Stomach (tissue), 9 donors: ENCODE results near the gene TBRG4. TPM values are rescaled to one million over a fixed set of nuclear protein-coding genes. Genes with fewer than 3 reads are reported as not detected.
"Not testable (repeated sequence)": the region's sequence is repeated elsewhere in the genome, so short reads cannot be mapped to it uniquely, and the experiment has no call there.

Experiments used
- DNase-seq, 2 donors: peaks; one replicate each; pipeline versions ENCODE4 v3.0.0 to v3.0.0-alpha.2; 2013 to 2019
- H3K27ac ChIP-seq, 5 donors: fragments of 200-600 bp in 4 of 5; sonication (generic) in 4 of 5; one replicate each; pipeline ENCODE4 v1.5.1; 2013 to 2019; ENCODE audit warnings: mild to moderate bottlenecking in 1 of 5, moderate library complexity in 1 of 5
- H3K27me3 ChIP-seq, 3 donors: fragments of 200-600 bp; sonication (generic); one replicate each; pipeline ENCODE4 v1.5.1; 2017 to 2019; ENCODE audit warnings: mixed run types in 1 of 3
- H3K36me3 ChIP-seq, 4 donors: fragments of 200-600 bp; sonication (generic); 1 replicate in 3 of 4; 2 replicates in 1 of 4; pipeline ENCODE4 v1.5.1; 2016 to 2019
- H3K4me1 ChIP-seq, 4 donors: fragments of 200-600 bp; sonication (generic); one replicate each; pipeline ENCODE4 v1.5.1; 2016 to 2019
- H3K4me3 ChIP-seq, 4 donors: fragments of 200-600 bp; sonication (generic) in 3 of 4; one replicate each; pipeline ENCODE4 v1.5.1; 2016 to 2019; ENCODE audit warnings: mild to moderate bottlenecking in 1 of 4
- H3K9me3 ChIP-seq, 4 donors: fragments of 200-600 bp; sonication (generic); one replicate each; pipeline ENCODE4 v1.5.1; 2016 to 2019
- EP300 ChIP-seq: sonication (generic); formaldehyde crosslinking; IDR thresholded peaks from one replicate; pipeline ENCODE4 v1.6.1; 2017; ENCODE audit warnings: antibody characterized with exemption
- POLR2A ChIP-seq, 4 donors: fragments of 450-650 bp; IDR thresholded peaks; one replicate each; pipeline ENCODE4 v1.6.1; 2016; ENCODE audit warnings: antibody characterized with exemption in 4 of 4, control low read depth in 2 of 4, mild to moderate bottlenecking in 1 of 4, moderate library complexity in 1 of 4
- POLR2AphosphoS5 ChIP-seq, 3 donors: sonication (generic); formaldehyde crosslinking; IDR thresholded peaks; one replicate each; pipeline ENCODE4 v1.6.1; 2016; ENCODE audit warnings: antibody characterized with exemption in 3 of 3
- WGBS, 5 donors: extraction: QIAGEN DNeasy Blood & Tissue Kit in 3 of 5; methylation state at CpG; one replicate each; pipeline versions ENCODE4 v1.1.5 to v1.1.7; 2013 to 2018; 5-methylcytosine and 5-hydroxymethylcytosine counted together
- intact Hi-C: fragments of 100-400 bp; cut with DNase I; formaldehyde crosslinking; loops from one replicate; pipeline ENCODE4 v1.15.1; 2023; ENCODE audit warnings: low total_unique reads
- polyA plus RNA-seq, 3 donors: library from polyadenylated mRNA; stranded (reverse); fragments of 200-250 nt; gene quantifications; one replicate each; pipeline ENCODE4 v1.2.3, GENCODE V29; 2013
- total RNA-seq, 5 donors: library from RNA; depleted of rRNA; stranded (reverse); fragments of >200 nt; gene quantifications; one replicate each; pipeline versions ENCODE4 v1.1.0 to v1.2.3, GENCODE V29; 2014 to 2016
- TF ChIP-seq, protein P1 (sequence below), 7 experiments: fragments of 450-650 bp in 4 of 7; fragments of 200-600 bp in 3 of 7; sonication (generic) in 3 of 7; IDR thresholded peaks; one replicate each; pipeline ENCODE4 v1.5.1; 2016 to 2019; ENCODE audit warnings: antibody characterized with exemption in 7 of 7, control low read depth in 2 of 7, mild to moderate bottlenecking in 1 of 7
- donor health status: healthy with polysubstance abuse.
- donor health status: Bipolar disorder and iron deficiency.
- donor health status: healthy.

TBRG4 gene
- total and polyA plus RNA-seq, 8 donors = 31.2 to 219 (median 47.9) TPM

DNA sequence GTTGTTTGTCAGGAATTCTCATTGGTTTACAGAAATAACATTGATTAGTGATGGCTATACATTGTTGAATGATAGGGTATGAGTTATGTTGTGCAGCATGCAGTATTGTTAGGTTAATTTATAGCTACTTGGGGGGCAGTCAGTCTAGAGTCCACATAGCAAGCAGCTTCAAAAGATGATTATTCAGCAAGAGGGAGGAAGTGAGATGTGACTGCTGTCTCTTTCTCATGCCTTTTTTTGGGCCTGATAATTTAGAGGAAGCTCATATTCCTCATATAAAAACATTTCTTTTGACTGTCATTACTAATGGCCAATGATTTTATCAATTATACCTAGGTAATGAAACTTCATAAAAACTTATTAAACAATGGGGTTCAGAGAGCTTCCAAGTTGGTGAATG is 3.4 kb upstream of the TBRG4 start:
- Histone ChIP-seq H3K4me1 (peaks cover 13 to 20% (median 20%) of the 10 kb centered on the region in 4 donors), H3K27ac (no peak overlapping the region), H3K36me3 (no peaks in the 10 kb centered on the region), H3K4me3 (no peak overlapping the region), H3K27me3 (peaks cover 0 to 5% (median 0%) of the 10 kb centered on the region in 3 donors), H3K9me3 (no peaks in the 10 kb centered on the region)
- intact Hi-C loops = no loop called here
- TF ChIP-seq, protein P1, sequence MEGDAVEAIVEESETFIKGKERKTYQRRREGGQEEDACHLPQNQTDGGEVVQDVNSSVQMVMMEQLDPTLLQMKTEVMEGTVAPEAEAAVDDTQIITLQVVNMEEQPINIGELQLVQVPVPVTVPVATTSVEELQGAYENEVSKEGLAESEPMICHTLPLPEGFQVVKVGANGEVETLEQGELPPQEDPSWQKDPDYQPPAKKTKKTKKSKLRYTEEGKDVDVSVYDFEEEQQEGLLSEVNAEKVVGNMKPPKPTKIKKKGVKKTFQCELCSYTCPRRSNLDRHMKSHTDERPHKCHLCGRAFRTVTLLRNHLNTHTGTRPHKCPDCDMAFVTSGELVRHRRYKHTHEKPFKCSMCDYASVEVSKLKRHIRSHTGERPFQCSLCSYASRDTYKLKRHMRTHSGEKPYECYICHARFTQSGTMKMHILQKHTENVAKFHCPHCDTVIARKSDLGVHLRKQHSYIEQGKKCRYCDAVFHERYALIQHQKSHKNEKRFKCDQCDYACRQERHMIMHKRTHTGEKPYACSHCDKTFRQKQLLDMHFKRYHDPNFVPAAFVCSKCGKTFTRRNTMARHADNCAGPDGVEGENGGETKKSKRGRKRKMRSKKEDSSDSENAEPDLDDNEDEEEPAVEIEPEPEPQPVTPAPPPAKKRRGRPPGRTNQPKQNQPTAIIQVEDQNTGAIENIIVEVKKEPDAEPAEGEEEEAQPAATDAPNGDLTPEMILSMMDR (IDR thresholded peaks at IDR 0.05) = no peak
- no peak for TF ChIP-seq POLR2A (IDR thresholded peaks at IDR 0.05)
- TF ChIP-seq POLR2AphosphoS5 (IDR thresholded peaks at IDR 0.05) = no peak
- no peak for TF ChIP-seq EP300
- no peak for DNase-seq

DNA sequence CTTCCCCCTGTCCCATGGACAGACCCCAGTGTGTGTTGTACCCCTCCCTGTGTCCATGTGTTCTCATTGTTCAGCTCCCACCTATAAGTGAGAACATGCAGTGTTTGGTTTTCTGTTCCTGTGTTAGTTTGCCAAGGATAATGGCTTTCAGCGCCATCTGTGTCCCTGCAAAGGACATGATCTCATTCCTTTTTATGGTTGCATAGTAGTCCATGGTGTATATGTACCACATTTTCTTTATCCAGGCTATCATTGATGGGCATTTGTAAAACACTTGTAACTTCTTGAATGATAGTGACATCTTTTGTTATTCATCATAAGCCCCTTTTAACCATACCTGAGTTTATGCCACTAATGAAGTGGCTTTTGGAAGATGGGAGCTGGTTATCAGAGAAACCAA is 2.8 kb upstream of the TBRG4 start:
- H3K27me3 ChIP-seq, H3K4me3 ChIP-seq, H3K27ac ChIP-seq, DNase-seq, H3K36me3 ChIP-seq, H3K9me3 ChIP-seq, intact Hi-C loops: not testable (repeated sequence)
- H3K4me1 ChIP-seq = peaks cover 13 to 27% (median 25%) of the 10 kb centered on the region in 4 donors
- 67 to 79% (median 74%) methylated on average over 1 of the region's 1 CpG for WGBS, 5 donors

DNA sequence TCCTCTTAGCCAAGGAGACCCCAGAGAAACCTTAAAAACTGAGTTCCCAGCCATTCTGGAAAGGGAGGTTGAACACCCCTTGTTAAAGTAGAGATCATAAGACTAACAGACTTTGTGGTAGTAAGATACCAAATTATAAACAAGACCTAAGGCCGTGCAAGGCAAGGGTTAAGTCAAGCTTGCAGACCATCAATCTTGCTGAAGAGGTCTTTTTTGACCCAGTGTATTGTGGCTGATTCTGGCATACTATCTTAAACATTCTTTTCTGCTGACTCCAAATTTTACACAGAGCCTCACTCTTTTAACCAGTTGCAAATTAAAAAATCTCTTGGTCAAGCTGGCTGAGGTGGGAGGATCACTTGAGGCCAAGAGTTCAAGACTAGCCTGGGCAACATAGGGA is 1.2 kb upstream of the TBRG4 start:
- Histone ChIP-seq H3K36me3 (peaks cover 13 to 18% (median 17%) of the 10 kb centered on the region in 4 donors), H3K27me3 (no peaks in the 10 kb centered on the region), H3K27ac (peak overlapping the region in 3 of 5 donors; percentile 94 to 97 (median 94)), H3K4me3 (peak overlapping the region in 3 of 4 donors; percentile 78 to 94 (median 83)), H3K9me3 (no peaks in the 10 kb centered on the region), H3K4me1 (peaks cover 18 to 43% (median 41%) of the 10 kb centered on the region in 4 donors)
- no peak for TF ChIP-seq POLR2A (IDR thresholded peaks at IDR 0.05)
- TF ChIP-seq, protein P1 (IDR thresholded peaks at IDR 0.05) = no peak
- no peak for TF ChIP-seq EP300
- TF ChIP-seq POLR2AphosphoS5 (IDR thresholded peaks at IDR 0.05) = no peak
- DNase-seq = no peak
- intact Hi-C loops = no loop called here
- 56 to 64% (median 58%) methylated on average over 1 of the region's 1 CpG for WGBS, 5 donors

DNA sequence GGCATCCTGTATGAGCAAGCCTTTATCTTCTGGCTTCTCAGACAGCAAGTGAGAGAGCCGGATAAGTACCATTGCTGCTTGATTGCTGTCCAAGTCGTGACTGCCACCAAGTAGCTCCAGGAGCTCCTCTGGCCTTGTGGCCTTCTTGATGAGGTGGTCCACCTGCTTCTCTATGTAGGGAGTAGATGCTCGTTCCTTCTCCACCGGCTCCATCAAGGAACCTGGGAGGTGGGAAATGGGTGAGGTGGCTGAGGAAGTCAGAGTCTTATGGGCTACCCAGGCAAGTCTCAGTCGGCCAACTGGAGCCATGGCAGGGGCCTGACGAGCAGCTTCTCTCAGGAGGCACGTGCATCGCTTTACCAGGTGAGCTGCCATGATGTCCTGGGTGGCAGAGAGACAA is 2.6 kb downstream of the TBRG4 start:
- H3K27ac ChIP-seq = no peak overlapping the region
- H3K36me3 ChIP-seq = peaks cover 50 to 56% (median 55%) of the 10 kb centered on the region in 4 donors
- WGBS, 5 donors = 71 to 86% (median 74%) methylated on average over 8 of the region's 8 CpGs
- no peak for DNase-seq
- intact Hi-C loops = no loop called here
- H3K4me1 ChIP-seq = peaks cover 18 to 67% (median 49%) of the 10 kb centered on the region in 4 donors
- no peaks in the 10 kb centered on the region for H3K27me3 ChIP-seq
- no peaks in the 10 kb centered on the region for H3K9me3 ChIP-seq
- peak overlapping the region in 2 of 4 donors; percentile 1 to 3 for H3K4me3 ChIP-seq
- TF ChIP-seq POLR2AphosphoS5 (IDR thresholded peaks at IDR 0.05) = no peak
- TF ChIP-seq, protein P1 (IDR thresholded peaks at IDR 0.05) = no peak

DNA sequence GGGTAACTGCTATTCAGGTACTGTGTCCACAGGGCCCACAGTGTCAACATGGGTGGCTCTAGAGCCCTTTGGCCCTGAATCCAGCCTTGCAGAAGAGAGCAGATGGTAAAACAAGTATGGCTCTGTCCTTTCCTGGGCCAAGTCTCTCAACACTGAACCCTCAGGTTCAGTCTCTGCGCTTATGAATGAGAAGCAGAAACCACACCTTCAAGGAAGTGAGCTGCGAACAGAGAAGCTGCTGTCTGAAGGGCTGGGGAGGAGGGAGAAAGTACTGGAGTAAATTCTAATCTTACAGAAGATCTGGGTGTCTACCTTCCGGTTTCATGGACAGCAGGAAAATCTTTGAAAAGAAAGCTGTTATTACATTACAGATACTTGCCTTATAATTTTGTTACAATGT is 4.1 kb downstream of the TBRG4 start:
- Histone ChIP-seq H3K4me1 (peaks cover 15 to 64% (median 45%) of the 10 kb centered on the region in 4 donors), H3K36me3 (peaks cover 65 to 71% (median 70%) of the 10 kb centered on the region in 4 donors), H3K4me3 (no peak overlapping the region), H3K27ac (no peak overlapping the region), H3K9me3 (no peaks in the 10 kb centered on the region), H3K27me3 (no peaks in the 10 kb centered on the region)
- intact Hi-C loops = no loop called here
- DNase-seq = no peak
- WGBS, 5 donors = 46 to 64% (median 55%) methylated on average over 3 of the region's 3 CpGs
- TF ChIP-seq, protein P1 (IDR thresholded peaks at IDR 0.05) = no peak
